Measurements from ENCODE around the gene MAN1A1. TPM values are rescaled to one million over a fixed set of nuclear protein-coding genes. Genes with fewer than 3 reads are reported as not detected.

Gene MAN1A1
- total and polyA plus RNA-seq, 4 donors: 68.2 to 209 (median 148) TPM

DNA sequence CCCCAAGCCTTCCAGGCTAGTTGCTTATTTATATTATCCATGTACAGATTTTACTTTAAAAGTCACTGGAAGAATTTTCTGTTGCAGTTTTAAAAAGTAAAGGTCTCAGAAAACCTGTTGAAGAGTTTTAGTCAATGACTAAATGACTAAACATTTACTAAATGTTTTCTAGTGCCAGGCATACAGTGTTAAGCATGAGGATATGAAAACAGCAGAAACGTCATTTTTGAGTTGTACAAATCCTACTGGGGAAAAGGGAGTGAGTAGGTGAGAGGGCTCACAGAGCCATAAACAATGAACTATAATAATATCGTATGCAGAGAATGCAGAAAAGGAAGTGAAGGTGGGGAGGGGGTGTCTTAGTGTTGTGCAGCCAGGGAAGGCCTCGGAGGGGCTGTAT lies 66.3 kb downstream of the MAN1A1 start (continued):
- TF ChIP-seq, protein P1, sequence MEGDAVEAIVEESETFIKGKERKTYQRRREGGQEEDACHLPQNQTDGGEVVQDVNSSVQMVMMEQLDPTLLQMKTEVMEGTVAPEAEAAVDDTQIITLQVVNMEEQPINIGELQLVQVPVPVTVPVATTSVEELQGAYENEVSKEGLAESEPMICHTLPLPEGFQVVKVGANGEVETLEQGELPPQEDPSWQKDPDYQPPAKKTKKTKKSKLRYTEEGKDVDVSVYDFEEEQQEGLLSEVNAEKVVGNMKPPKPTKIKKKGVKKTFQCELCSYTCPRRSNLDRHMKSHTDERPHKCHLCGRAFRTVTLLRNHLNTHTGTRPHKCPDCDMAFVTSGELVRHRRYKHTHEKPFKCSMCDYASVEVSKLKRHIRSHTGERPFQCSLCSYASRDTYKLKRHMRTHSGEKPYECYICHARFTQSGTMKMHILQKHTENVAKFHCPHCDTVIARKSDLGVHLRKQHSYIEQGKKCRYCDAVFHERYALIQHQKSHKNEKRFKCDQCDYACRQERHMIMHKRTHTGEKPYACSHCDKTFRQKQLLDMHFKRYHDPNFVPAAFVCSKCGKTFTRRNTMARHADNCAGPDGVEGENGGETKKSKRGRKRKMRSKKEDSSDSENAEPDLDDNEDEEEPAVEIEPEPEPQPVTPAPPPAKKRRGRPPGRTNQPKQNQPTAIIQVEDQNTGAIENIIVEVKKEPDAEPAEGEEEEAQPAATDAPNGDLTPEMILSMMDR (IDR thresholded peaks at IDR 0.05; ENCODE audit: low read depth, low read length, missing input control): no peak
- TF ChIP-seq HNF4A (conservative IDR thresholded peaks at IDR 0.05): no peak
- TF ChIP-seq GABPA (IDR thresholded peaks at IDR 0.05 in 1 of 2, conservative IDR thresholded peaks at IDR 0.05 in 1 of 2): no peak
- TF ChIP-seq HNF4G (IDR thresholded peaks at IDR 0.05): no peak

GRCh38 chr6:119280668-119281067 lies 68.9 kb downstream of the MAN1A1 start:
- 95% methylated on average over 2 of the region's 2 CpGs for WGBS
- Histone ChIP-seq H3K9ac (ENCODE audit: low read depth in 1 of 2, low read length in 2 of 2) (no peak overlapping the region), H3K9me3 (ENCODE audit: control insufficient read depth in 4 of 4, low read length in 3 of 4) (no peaks in the 10 kb centered on the region), H3K4me3 (ENCODE audit: low read depth in 1 of 3, low read length in 3 of 3) (no peak overlapping the region), H3K27me3 (ENCODE audit: control insufficient read depth in 4 of 4, insufficient read depth in 4 of 4, low read length in 3 of 4) (no peaks in the 10 kb centered on the region), H3K36me3 (ENCODE audit: control insufficient read depth in 4 of 4, insufficient read depth in 3 of 4, low read depth in 1 of 4, low read length in 3 of 4) (peaks cover 0 to 16% (median 3%) of the 10 kb centered on the region in 4 donors), H3K4me1 (ENCODE audit: control insufficient read depth in 4 of 4, insufficient read depth in 4 of 4, low read length in 3 of 4) (no peaks in the 10 kb centered on the region), H3K27ac (ENCODE audit: low read depth in 1 of 2, low read length in 2 of 2) (no peak overlapping the region)
- no peak for DNase-seq (ENCODE audit: low spot score)
- TF ChIP-seq SP1 (IDR thresholded peaks at IDR 0.05) (no peak), NR2F2 (IDR thresholded peaks at IDR 0.05) (no peak), YY1 (IDR thresholded peaks at IDR 0.05) (no peak), HNF4G (IDR thresholded peaks at IDR 0.05) (no peak), TAF1 (conservative IDR thresholded peaks at IDR 0.05) (no peak), RAD21 (IDR thresholded peaks at IDR 0.05) (no peak), EGR1 (IDR thresholded peaks at IDR 0.05; ENCODE audit: low read depth in 2 of 2) (no peak), GABPA (IDR thresholded peaks at IDR 0.05 in 1 of 2, conservative IDR thresholded peaks at IDR 0.05 in 1 of 2) (no peak), FOXA1 (IDR thresholded peaks at IDR 0.05) (no peak), MAX (IDR thresholded peaks at IDR 0.05) (no peak), FOXA2 (IDR thresholded peaks at IDR 0.05) (no peak), JUND (IDR thresholded peaks at IDR 0.05) (no peak), HNF4A (conservative IDR thresholded peaks at IDR 0.05) (no peak), RXRA (IDR thresholded peaks at IDR 0.05) (no peak)
- TF ChIP-seq, protein P2, sequence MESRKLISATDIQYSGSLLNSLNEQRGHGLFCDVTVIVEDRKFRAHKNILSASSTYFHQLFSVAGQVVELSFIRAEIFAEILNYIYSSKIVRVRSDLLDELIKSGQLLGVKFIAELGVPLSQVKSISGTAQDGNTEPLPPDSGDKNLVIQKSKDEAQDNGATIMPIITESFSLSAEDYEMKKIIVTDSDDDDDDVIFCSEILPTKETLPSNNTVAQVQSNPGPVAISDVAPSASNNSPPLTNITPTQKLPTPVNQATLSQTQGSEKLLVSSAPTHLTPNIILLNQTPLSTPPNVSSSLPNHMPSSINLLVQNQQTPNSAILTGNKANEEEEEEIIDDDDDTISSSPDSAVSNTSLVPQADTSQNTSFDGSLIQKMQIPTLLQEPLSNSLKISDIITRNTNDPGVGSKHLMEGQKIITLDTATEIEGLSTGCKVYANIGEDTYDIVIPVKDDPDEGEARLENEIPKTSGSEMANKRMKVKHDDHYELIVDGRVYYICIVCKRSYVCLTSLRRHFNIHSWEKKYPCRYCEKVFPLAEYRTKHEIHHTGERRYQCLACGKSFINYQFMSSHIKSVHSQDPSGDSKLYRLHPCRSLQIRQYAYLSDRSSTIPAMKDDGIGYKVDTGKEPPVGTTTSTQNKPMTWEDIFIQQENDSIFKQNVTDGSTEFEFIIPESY (IDR thresholded peaks at IDR 0.05): no peak
- TF ChIP-seq, protein P3, sequence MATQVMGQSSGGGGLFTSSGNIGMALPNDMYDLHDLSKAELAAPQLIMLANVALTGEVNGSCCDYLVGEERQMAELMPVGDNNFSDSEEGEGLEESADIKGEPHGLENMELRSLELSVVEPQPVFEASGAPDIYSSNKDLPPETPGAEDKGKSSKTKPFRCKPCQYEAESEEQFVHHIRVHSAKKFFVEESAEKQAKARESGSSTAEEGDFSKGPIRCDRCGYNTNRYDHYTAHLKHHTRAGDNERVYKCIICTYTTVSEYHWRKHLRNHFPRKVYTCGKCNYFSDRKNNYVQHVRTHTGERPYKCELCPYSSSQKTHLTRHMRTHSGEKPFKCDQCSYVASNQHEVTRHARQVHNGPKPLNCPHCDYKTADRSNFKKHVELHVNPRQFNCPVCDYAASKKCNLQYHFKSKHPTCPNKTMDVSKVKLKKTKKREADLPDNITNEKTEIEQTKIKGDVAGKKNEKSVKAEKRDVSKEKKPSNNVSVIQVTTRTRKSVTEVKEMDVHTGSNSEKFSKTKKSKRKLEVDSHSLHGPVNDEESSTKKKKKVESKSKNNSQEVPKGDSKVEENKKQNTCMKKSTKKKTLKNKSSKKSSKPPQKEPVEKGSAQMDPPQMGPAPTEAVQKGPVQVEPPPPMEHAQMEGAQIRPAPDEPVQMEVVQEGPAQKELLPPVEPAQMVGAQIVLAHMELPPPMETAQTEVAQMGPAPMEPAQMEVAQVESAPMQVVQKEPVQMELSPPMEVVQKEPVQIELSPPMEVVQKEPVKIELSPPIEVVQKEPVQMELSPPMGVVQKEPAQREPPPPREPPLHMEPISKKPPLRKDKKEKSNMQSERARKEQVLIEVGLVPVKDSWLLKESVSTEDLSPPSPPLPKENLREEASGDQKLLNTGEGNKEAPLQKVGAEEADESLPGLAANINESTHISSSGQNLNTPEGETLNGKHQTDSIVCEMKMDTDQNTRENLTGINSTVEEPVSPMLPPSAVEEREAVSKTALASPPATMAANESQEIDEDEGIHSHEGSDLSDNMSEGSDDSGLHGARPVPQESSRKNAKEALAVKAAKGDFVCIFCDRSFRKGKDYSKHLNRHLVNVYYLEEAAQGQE (IDR thresholded peaks at IDR 0.05): no peak
- TF ChIP-seq, protein P1 (IDR thresholded peaks at IDR 0.05; ENCODE audit: low read depth, low read length, missing input control): no peak
- TF ChIP-seq, protein P4, sequence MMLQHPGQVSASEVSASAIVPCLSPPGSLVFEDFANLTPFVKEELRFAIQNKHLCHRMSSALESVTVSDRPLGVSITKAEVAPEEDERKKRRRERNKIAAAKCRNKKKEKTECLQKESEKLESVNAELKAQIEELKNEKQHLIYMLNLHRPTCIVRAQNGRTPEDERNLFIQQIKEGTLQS (IDR thresholded peaks at IDR 0.05): no peak

Data from liver (tissue), 9 donors.